CD4-positive, alpha-beta T cell (primary cell): ENCODE results near the gene KAZALD1. TPM values are rescaled to one million over a fixed set of nuclear protein-coding genes. Genes with fewer than 3 reads are reported as not detected.

Experiments used
- ATAC-seq: fragments of 200-7000 bp; cut with Tn5 transposase; one replicate; pipeline ENCODE4 v1.10.0; 2022; ENCODE audit warnings: mild to moderate bottlenecking; ENCODE audit not compliant: poor library complexity
- CTCF ChIA-PET: fragments of 350-600 bp; sonication (Branson Sonifier 250); formaldehyde crosslinking; loops from one replicate; lab custom pipeline; 2021; ENCODE audit warnings: antibody characterized with exemption, inconsistent platforms; lab: Charles Lee
- POLR2A ChIA-PET: fragments of 350-600 bp; sonication (Branson Sonifier 250); formaldehyde crosslinking; loops from one replicate; lab custom pipeline; 2021; ENCODE audit warnings: antibody characterized with exemption, inconsistent platforms; lab: Charles Lee
- DNase-seq, 14 experiments: peaks; one replicate each; pipeline ENCODE4 v3.0.0-alpha.2; 2013 to 2020; ENCODE audit warnings: mixed read lengths in 2 of 14
- H3K27ac ChIP-seq, 2 donors: one replicate each; pipeline versions ENCODE4 v1.5.1 to v1.7.0; 2013; ENCODE audit warnings: low read length in 2 of 2, low read depth in 1 of 2, mild to moderate bottlenecking in 1 of 2
- H3K27me3 ChIP-seq, 2 experiments: 1 replicate in 1 of 2; 2 replicates in 1 of 2; pipeline versions ENCODE4 v1.6.1 to v1.7.0; 2013; ENCODE audit warnings: low read length in 2 of 2, control low read depth in 1 of 2, mild to moderate bottlenecking in 1 of 2, moderate library complexity in 1 of 2; ENCODE audit not compliant: insufficient read depth in 2 of 2, control insufficient read depth in 1 of 2
- H3K36me3 ChIP-seq: one replicate; pipeline ENCODE4 v1.6.1; 2013; ENCODE audit warnings: low read length, control low read depth; ENCODE audit not compliant: insufficient read depth
- H3K4me1 ChIP-seq: one replicate; pipeline ENCODE4 v1.6.1; 2013; ENCODE audit warnings: low read length, control low read depth; ENCODE audit not compliant: insufficient read depth
- H3K4me3 ChIP-seq: one replicate; pipeline ENCODE4 v1.5.1; 2013; ENCODE audit warnings: mild to moderate bottlenecking, low read length, moderate library complexity
- H3K9me3 ChIP-seq, 2 experiments: 1 replicate in 1 of 2; 2 replicates in 1 of 2; pipeline versions ENCODE4 v1.6.1 to v1.7.0; 2013; ENCODE audit warnings: low read length in 2 of 2, mild to moderate bottlenecking in 2 of 2, control low read depth in 1 of 2, moderate library complexity in 1 of 2; ENCODE audit not compliant: control insufficient read depth in 1 of 2, insufficient read depth in 1 of 2
- H3K27ac Mint-ChIP-seq: one replicate; pipeline ENCODE4 v1.8.0; 2020; ENCODE audit warnings: mixed read lengths
- H3K27me3 Mint-ChIP-seq: one replicate; pipeline ENCODE4 v1.8.0; 2021; ENCODE audit warnings: mixed read lengths
- H3K36me3 Mint-ChIP-seq: one replicate; pipeline ENCODE4 v1.8.0; 2021; ENCODE audit warnings: low read depth, mixed read lengths
- H3K4me1 Mint-ChIP-seq: one replicate; pipeline ENCODE4 v1.8.0; 2021; ENCODE audit warnings: low read depth, mixed read lengths
- H3K4me3 Mint-ChIP-seq: one replicate; pipeline ENCODE4 v1.8.0; 2020; ENCODE audit warnings: mild to moderate bottlenecking, mixed read lengths
- H3K9me3 Mint-ChIP-seq: one replicate; pipeline ENCODE4 v1.8.0; 2020; ENCODE audit warnings: mixed read lengths
- CTCF ChIP-seq: fragments of 200-600 bp; IDR thresholded peaks from one replicate; pipeline ENCODE4 v1.8.0; 2022; ENCODE audit warnings: antibody characterized with exemption, mild to moderate bottlenecking
- intact Hi-C, 2 experiments: fragments of 100-400 bp; cut with DNase I in 1 of 2; cut with micrococcal nuclease in 1 of 2; formaldehyde crosslinking; loops; one replicate each; pipeline versions ENCODE4 v1.15.1 to v1.9.0; 2023 to 2025; cut with DNase I, micrococcal nuclease
- total RNA-seq, 174 experiments: library from RNA in 2 of 174; stranded (reverse) in 2 of 174; gene quantifications; one replicate each; pipeline ENCODE4 v1.2.3 and lab custom pipeline; 2021 to 2026

Gene KAZALD1
- total RNA-seq, 2 experiments from 2014 or later, result not detected

GRCh38 chr10:101035314-101035713 is 26.5 kb upstream of the KAZALD1 start:
- TF ChIP-seq CTCF, result no peak
- ATAC-seq (no peak), DNase-seq (no peak)
- Histone ChIP-seq H3K27ac (no peak overlapping the region), H3K9me3 (no peaks in the 10 kb centered on the region), H3K27me3 (no peaks in the 10 kb centered on the region), H3K4me3 (no peak overlapping the region), H3K36me3 (peaks cover 59% of the 10 kb centered on the region), H3K4me1 (peaks cover 31% of the 10 kb centered on the region)
- intact Hi-C loops, result no loop called here
- Mint-ChIP-seq H3K36me3 (peaks cover 62% of the 10 kb centered on the region), H3K9me3 (no peaks in the 10 kb centered on the region), H3K27ac (no peak overlapping the region), H3K27me3 (no peaks in the 10 kb centered on the region), H3K4me3 (no peak overlapping the region), H3K4me1 (peaks cover 19% of the 10 kb centered on the region)
- ChIA-PET CTCF (interaction anchor here (1.2 to 1.7 kb wide), 3 partner anchors 12 to 21 kb away, joined by 4 to 5 read pairs (median 5); no protein-coding TSS in a partner anchor), POLR2A (no interaction called here)

GRCh38 chr10:101035916-101036702 is 25.7 kb upstream of the KAZALD1 start:
- TF ChIP-seq CTCF, result no peak
- Mint-ChIP-seq H3K27me3 (no peaks in the 10 kb centered on the region), H3K9me3 (no peaks in the 10 kb centered on the region), H3K4me1 (peaks cover 17% of the 10 kb centered on the region), H3K27ac (no peak overlapping the region), H3K4me3 (no peak overlapping the region), H3K36me3 (peaks cover 62% of the 10 kb centered on the region)
- Histone ChIP-seq H3K4me3 (no peak overlapping the region), H3K27ac (no peak overlapping the region), H3K9me3 (no peaks in the 10 kb centered on the region), H3K4me1 (peaks cover 27% of the 10 kb centered on the region), H3K36me3 (peaks cover 59% of the 10 kb centered on the region), H3K27me3 (no peaks in the 10 kb centered on the region)
- intact Hi-C loops, result no loop called here
- DNase-seq, result no peak
- ATAC-seq, result no peak
- ChIA-PET CTCF (interaction anchor here (1.4 kb wide), 1 partner anchor 14 kb away, joined by 4 read pairs; no protein-coding TSS in a partner anchor), POLR2A (no interaction called here)

- CTCF ChIA-PET, result no interaction called here
- POLR2A ChIA-PET, result no interaction called here
- no peaks in the 10 kb centered on the region for H3K27me3 ChIP-seq
- H3K9me3 ChIP-seq, result no peaks in the 10 kb centered on the region
- H3K4me3 ChIP-seq, result no peak overlapping the region
- no peak for TF ChIP-seq CTCF
- peaks cover 58% of the 10 kb centered on the region for H3K36me3 Mint-ChIP-seq
- H3K27me3 Mint-ChIP-seq, result no peaks in the 10 kb centered on the region
- no peak for ATAC-seq
- peaks cover 59% of the 10 kb centered on the region for H3K36me3 ChIP-seq
- intact Hi-C loops, result no loop called here
- no peak overlapping the region for H3K27ac ChIP-seq
- H3K27ac Mint-ChIP-seq, result no peak overlapping the region
- DNase-seq, result no peak
- no peaks in the 10 kb centered on the region for H3K9me3 Mint-ChIP-seq
- peaks cover 25% of the 10 kb centered on the region for H3K4me1 ChIP-seq
- no peak overlapping the region for H3K4me3 Mint-ChIP-seq
- H3K4me1 Mint-ChIP-seq, result peaks cover 15% of the 10 kb centered on the region
These were observed 25.1 kb upstream of the KAZALD1 start for GRCh38 chr10:101036726-101037125.
